SH-SY5Y (cell line): ENCODE results near the gene EXOC6B.

ENCODE experiments used
- GATA2 ChIP-seq: IDR thresholded peaks from 2 replicates; pipeline ENCODE4 v1.6.1; 2011; ENCODE audit warnings: mild to moderate bottlenecking, low read depth, low read length
- GATA3 ChIP-seq: IDR thresholded peaks from 2 replicates; pipeline ENCODE4 v1.6.1; 2011; ENCODE audit warnings: low read depth, mild to moderate bottlenecking, low read length, moderate library complexity

GRCh38 chr2:72276876-72277275 lies 549.0 kb downstream of the EXOC6B start:
- no peak for TF ChIP-seq GATA2
- no peak for TF ChIP-seq GATA3
